Epidermal melanocyte (primary cell): ENCODE data around the gene ERF.
"Not testable (repeated sequence)": the region's sequence is repeated elsewhere in the genome, so short reads cannot be mapped to it uniquely, and the experiment has no call there.

ENCODE experiments used
- DNase-seq: peaks from one replicate; pipeline ENCODE4 v3.0.0; 2011; ENCODE audit warnings: low spot score; ENCODE audit not compliant: insufficient read length

Gene ERF

DNA sequence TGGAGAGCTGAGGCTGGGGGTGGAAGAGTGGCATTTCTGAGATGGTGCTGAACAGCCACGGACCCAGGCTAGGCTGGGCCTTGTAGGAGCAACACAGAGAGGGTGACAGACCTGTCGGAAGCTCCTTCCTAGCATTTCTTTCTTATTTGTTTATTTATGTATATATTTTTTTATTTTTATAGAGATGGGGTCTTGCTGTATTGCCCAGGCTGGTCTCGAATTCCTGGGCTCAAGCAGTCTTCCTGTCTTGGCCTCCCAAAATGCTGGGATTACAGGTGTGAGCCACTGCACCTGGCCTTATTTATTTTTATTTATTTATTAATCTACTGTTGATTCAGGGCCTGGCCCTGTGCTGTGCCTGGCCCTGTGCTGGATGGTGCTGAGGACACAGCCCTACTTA is 20.6 kb upstream of the ERF start:
- no peak for DNase-seq

DNA sequence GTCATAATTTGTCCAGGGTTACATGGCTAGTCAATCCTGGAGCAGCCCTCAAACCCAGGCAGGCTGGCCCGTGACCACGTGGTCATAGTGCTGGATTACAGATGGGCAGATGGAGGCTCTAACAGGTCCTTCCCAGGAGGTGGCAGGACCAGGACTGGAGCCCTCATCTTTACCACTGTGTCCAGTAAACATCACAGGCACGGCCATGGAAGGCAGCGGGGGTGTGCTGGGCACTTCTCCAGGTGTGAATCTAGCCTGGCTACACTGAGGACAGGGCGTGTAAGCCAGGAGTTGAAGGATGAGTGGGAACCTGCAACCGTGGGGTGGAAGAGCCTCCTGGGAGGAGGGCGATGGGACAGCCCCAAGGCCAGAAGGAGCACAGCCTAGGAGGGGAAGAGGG is 20.2 kb upstream of the ERF start:
- DNase-seq, result no peak

DNA sequence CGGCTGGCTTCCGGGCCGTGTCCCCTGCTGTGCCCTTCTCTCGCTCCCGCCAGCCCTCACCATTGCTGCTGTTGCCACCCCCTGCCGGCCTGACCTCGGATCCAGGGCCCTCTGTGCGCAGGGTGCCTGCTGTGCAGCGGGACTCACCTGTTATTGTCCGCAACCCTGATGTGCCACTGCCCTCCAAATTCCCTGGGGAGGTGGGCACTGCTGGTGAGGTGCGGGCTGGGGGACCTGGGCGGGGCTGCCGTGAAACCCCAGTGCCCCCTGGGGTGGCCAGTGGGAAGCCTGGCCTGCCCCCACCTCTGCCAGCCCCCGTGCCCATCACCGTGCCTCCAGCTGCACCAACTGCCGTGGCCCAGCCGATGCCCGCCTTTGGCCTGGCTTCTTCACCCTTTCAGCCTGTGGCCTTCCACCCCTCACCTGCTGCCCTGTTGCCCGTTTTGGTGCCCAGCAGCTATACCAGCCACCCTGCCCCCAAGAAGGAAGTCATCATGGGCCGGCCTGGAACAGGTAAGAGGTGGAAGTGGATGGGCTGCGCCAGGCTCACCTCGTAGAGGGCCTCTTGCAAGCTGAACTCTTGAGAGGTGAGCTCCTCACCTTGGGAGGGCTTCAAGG is 19.2 kb upstream of the ERF start:
- DNase-seq, result no peak

DNA sequence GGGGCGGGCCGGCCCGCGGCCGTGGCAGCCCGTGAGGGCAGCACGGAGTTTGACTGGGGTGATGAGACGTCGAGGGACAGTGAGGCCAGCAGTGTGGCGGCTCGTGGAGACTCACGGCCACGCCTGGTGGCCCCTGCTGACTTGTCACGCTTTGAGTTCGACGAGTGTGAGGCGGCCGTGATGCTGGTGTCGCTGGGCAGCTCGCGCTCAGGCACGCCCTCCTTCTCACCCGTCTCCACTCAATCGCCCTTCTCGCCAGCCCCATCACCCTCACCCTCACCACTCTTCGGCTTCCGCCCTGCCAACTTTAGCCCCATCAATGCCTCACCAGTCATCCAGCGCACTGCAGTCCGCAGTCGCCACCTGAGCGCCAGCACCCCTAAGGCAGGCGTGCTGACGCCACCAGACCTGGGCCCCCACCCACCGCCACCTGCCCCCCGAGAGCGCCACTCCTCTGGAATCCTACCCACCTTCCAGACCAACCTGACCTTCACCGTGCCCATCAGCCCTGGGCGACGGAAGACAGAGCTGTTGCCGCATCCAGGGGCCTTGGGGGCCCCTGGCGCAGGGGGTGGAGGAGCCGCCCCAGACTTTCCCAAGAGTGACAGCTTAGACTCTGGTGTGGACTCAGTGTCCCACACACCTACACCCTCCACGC is 18.6 kb upstream of the ERF start:
- DNase-seq, result no peak

DNA sequence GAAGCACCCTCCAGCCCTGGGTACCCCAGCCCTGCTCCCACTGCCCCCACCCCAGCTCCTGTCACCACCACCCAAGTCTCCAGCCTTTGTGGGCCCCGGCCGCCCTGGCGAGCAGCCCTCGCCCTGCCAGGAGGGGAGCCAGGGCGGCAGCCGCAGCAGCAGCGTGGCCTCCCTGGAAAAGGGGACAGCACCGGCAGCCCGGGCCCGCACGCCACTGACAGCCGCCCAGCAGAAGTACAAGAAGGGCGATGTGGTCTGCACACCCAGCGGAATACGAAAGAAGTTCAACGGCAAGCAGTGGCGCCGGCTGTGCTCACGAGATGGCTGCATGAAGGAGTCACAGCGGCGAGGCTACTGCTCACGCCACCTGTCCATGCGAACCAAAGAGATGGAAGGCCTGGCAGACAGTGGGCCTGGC is 18.1 kb upstream of the ERF start:
- DNase-seq, result no peak

DNA sequence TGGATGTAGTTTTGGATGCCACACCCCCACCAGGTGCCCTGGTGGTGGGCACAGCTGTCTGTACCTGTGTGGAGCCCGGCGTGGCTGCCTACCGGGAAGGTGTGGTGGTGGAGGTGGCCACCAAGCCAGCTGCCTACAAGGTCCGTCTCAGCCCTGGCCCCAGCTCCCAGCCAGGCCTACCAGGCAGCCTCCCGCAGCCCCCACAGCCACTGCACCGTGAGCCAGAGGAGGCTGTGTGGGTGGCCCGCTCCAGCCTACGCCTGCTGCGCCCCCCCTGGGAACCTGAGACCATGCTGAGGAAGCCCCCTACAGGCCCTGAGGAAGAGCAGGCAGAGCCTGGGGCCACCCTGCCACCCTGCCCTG is 17.6 kb upstream of the ERF start:
- DNase-seq, result no peak

DNA sequence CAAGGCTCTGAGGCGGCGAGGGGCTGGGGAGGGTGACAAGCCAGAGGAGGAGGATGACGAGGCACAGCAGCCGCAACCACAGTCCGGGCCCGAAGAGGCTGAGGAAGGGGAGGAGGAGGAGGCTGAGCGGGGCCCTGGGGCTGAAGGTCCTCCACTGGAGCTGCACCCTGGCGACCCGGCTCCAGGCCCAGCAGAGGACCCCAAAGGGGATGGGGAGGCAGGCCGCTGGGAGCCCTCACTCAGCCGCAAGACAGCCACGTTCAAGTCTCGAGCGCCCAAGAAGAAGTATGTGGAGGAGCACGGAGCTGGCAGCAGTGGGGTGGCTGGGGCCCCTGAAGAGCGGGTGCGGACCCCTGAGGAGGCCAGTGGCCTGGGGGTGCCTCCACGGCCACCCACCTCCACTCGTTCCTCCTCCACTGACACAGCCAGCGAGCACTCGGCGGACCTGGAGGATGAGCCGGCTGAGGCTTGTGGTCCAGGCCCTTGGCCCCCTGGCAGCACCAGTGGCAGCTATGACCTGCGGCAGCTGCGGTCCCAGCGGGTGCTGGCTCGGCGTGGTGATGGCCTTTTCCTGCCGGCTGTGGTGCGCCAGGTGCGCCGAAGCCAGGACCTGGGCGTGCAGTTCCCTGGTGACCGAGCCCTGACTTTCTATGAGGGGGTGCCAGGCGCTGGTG is 17.1 kb upstream of the ERF start:
- DNase-seq, result no peak

DNA sequence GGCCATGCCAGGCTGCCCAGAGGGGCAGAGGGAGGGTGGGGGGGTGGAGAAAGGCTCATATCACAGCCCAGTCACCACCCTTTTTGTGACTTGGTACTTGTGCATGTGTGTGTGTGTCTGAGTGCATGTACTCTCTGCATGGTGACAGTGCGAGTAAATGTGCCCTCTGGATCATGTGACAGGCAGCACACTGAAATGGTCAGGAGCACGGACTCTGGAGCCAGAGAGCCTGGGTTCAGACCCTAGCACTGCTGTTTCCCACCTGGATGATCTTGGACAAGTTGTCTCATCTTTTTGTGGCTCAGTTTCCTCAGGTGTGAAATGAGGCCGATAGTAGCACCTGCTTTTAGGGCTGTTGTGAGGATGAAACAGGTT is 16.1 kb upstream of the ERF start:
- DNase-seq, result no peak

DNA sequence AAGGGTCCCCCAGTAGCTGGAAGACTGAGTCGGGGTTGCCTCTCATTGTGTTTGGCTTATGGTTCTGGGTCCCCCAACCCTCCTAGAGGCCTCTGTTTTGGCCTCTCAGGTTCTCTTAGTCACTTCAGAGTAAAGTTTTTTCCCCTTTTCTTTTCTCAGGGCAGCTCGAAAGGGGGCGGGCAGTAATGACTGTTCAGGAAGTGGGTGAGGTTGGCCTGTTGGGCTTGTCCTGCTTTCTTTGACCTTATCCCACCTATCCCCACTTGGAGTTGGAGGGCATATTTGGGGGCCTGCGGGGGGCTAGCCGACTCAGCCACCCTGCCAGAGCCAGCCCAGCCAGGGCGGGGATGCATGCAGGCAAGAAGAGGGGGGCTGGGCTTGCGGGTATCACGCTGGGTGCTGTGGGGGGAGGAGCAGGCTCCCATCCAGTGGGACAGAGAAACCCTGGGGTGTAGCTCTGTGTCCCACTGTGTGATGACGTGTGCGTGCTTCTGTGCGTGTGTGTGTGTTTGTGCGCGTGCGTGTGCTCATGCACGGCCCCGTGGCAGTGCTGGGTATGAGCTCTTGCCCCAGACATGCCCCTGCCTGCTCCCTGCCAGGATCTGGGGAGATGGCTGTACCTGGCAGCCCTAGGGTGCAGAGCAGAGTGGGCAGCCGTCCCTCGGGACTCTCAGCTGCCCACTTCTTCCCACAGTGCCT is 15.6 kb upstream of the ERF start:
- no peak for DNase-seq

DNA sequence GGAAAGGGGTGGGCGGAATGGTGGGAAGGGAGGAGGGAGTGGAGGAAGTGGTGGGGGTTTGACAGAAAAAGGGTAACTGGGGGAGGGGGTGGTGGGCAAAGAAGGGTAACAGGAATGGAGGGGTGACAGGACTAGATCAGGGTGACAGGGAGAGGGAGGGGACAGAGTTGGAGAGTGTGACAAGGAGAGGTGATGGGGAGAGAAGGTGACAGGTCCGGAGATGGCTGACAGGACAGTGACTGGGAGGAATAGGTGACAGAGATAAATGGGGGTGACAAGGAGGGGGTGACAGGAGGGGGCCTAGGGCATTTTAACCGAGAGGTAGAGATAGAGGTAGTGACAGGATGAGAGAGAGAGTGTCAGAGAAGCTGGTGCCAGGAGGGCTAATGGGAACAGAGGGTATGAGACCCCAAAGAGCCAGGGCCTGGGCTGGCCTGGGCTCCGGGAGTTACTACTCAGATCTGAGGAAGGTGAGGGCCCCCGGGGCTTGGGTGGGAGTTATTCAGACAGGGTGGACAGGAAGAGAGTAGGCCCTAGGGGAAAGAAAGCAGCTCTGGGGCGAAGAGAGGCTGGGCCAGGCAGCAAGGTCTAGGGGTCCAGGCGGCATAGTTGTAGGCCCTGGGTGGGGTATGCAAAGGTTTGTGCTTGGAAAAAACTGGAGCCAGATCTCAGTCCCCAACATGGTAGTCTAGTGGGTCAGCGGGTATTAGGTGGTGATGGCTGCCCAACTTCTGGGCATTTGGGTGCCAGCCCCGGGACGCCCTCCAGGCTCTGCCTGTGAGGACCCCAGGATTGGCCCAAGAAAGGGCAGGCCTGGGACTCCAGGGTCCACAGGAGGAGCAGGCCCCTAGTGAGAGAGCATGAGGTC is 14.8 kb upstream of the ERF start:
- no peak for DNase-seq

DNA sequence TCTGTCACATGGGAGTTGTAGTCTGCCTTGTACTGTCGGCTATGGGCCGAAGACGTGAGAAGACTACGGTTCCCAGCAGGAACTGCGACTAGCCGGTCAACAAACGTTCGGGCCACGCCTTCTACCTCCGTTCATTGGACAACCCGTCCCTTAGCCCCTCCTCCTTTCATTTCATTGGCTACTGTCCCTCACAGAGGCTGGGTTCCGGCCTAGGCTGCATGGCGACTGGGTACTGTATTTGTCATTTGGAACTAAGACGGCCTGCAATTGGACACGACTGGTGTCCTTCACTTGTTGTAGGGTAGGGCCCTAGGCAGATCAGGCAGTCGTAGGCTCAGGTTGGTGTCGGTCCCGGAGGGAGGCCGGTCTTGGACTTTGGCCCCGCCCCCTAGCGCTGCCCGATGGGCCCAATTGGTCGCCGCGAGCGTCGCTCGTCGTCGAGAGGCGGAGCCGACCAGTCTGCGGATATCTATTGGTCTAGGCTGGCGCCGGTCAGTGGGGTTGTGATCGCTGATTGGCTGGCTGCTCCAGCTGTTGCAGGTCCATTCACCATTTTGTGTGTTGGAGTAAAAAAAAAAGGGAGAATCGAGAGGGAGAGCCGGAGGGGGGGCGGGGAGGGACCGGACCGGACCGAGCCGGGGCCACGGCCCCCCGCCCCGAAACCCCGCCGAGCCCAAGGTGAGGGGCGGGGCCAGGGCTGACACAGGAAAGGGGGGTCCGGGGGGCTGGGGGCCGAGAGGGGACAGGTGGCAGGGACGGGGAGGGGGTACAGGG is 14.0 kb upstream of the ERF start, which contains the start of gene CIC:
Gene CIC, plus strand, starts transcription at position 549 of the 774 bp plus-strand sequence. CDS start 2,532 bp downstream, outside the sequence.
- peak; percentile 99 for DNase-seq

DNA sequence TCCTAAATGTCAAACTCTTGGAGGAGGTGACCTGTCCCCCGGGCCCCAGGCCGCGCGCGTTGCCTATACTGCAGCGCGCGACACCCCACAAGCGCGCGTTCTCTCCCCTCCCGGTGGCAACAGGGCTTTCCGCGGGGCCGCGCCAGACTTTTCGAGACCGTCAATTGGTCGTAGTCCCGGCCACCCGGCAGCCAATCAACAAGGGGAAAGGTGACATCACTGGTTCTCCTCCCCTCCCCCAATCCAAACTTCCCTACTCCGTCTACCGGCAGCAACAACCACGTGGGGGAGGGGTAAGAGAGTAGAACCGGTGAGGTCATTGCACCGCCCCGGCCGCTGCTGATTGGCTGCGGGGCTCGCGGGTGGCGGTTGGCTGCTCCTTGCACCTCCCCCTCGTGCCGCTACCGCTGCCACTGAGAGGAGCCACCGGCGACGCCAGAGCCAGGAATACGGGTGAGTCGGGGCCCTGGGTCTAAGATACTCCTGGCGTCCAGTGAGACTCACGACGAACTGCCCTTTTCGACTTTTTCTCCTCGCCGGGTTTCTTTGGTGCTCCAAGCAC is 13.3 kb upstream of the ERF start:
- DNase-seq, result peak; percentile 92

DNA sequence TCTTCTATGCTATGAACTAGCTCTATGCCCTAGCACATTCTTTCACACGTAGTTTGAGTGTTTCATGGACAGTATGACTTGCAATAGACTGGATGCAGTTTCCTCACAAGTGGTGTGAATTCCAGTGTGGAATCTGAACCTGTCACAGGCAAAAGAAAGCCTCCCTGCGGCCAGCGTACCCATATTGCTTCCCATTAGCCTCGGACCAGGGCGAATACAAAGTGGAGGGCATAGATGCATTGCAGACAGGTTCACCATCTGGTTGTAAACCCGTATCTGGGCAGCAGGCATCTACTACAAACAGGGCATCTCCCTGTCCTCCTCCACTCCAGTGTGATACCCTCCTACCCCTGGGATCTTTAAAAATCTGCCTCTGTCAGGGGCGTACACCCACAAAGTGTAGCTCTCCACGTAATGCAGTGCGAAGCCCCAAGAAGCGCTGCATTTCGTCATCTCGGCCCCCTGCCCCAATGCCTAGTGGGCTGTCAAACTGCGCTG is 12.8 kb upstream of the ERF start:
- DNase-seq, result no peak

DNA sequence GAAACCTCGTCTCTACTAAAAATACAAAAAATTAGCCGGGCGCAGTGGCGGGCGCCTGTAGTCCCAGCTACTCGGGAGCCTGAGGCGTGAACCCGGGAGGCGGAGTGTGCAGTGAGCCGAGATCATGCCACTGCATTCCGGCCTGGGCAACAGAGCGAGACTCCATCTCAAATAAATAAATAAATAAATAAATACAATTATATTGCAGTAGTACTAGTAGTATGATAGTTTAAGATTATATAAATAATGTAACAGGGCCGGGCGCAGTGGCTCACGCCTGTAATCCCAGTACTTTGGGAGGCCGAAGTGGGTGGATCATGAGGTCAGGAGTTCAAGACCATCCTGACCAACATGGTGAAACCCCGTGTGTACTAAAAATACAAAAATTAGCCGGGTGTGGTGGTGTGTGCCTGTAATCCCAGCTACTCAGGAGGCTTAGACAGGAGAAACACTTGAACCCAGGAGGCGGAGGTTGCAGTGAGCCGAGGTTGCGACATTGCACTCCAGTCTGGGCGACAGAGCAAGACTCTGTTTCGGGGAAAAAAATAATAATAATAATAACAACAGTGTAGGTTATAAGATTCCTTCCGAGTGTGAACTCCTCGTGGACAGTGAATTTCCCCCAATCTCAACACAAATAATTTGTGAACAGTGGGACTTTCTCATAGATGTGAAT is 12.1 kb upstream of the ERF start:
- DNase-seq, result not testable (repeated sequence)

DNA sequence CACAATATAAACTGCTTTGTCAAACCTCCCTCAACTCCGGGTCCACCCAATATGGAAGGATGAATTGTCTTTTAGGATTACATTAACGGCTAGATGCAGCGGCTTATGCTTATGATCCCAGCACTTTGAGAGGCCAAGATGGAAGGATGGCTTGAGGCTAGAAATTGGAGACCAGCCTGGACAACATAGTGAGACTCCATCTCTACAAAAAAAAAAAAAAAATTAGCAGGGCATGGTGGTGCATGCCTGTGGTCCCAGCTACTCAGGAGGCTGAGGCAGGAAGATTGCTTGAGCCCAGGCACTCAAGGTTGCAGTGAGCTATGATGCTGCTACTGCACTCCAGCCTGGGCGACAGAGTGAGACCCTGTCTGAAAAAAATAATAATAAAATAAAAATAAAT is 11.2 kb upstream of the ERF start:
- not testable (repeated sequence) for DNase-seq

DNA sequence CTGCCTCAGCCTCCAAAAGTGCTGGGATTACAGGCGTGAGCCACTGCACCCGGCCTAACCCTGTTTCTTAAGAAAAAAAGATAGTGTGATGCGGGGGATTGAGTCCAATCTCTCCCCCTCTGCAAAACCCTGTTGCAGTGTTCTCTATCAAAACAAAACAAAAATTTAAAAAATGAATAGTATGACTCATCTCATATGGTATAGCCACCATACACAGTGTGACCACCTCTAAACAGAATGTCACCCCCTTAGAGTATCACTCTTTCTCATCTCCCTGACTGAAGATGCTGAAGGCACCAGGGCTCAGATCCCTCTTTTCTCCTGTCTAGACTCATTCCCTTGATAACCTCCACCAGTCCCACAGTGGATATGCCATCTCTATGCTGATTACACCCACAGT is 6.8 kb upstream of the ERF start:
- peak; percentile 1 for DNase-seq

DNA sequence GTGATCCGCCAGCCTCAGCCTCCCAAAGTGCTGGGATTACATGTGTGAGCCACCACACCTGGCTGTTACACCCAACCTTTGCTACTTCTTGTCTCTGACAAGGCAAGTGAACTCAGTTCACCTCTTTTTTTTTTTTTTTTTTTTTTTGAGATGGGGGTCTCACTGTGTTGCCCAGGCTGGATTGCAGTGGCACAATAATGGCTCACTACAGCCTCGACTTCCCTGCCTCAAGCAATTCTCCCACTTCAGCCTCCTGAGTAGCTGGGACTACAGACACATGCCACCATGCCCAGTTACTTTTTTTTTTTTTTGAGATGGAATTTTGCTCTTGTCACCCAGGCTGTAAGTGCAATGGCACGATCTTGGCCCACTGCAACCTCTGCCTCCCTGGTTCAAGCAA is 2.9 kb upstream of the ERF start:
- not testable (repeated sequence) for DNase-seq

DNA sequence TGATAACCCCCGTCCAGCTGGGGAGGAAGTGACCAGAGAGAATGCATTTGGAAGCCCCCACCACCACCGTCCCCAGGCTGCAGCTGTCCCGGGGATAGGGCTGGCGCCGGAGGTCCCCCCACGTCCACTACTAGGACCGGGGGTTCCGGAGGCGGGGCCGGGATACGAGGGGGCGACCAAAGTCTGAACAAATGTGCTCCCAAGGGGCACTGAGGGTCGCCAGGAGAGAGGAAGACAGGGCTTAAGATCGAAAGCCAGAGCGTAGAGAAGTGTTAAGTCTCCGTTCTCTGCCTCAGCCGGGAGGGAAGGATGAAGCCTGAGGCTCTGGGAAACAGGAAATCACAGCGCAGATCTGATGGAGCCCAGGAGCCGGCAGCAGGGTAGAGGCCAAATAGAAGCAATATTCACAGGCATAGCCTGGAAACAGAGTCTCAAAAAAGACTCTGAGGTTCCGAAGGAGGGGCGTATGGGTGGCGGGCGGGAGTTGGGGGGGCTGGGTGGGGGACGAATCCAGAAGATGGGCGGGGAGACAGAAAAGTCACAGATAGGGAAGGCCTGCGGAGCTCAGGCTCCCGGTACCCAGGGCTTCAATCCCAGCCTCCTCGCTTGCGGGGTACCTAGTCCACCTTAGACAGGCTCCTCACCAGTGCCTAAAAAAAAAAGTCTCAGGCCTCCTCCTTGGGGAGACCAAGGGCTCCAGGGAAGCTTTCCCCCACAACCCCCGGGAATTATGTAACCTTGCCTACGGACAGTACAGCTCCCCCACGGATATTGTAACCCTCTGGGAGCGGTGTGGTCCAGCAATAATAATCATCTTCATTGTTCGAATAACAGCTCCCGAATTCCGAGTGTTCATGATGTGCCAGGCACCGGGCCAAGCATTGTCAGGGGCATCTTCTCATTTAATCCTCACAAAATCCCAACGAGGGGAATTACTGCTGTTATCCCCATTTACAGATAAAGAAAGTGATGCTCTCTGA is 1.1 kb upstream of the ERF start:
- peak; percentile 42 for DNase-seq
